ENCODE results near the gene CFP.

The CFP gene

GRCh38 chrX:47587906-47588735 lies 41.6 kb downstream of the CFP start:
- TF ChIP-seq PAX5 (IDR thresholded peaks at IDR 0.05; ENCODE audit: insufficient read depth, low read length, severe bottlenecking), result no peak
- no peak for TF ChIP-seq SPI1 (IDR thresholded peaks at IDR 0.05; ENCODE audit: low read depth, low read length)
- TF ChIP-seq POLR2A (IDR thresholded peaks at IDR 0.05; ENCODE audit: low read depth, low read length), result no peak
- no peak for TF ChIP-seq POU2F2 (IDR thresholded peaks at IDR 0.05; ENCODE audit: low read depth, low read length)
- no peak for TF ChIP-seq TAF1 (IDR thresholded peaks at IDR 0.05; ENCODE audit: low read depth, low read length)
- no peak for TF ChIP-seq POLR2AphosphoS5 (IDR thresholded peaks at IDR 0.05; ENCODE audit: low read depth, low read length)
- DNase-seq (ENCODE audit: insufficient read length, low spot score) (no peak), FAIRE-seq (no peak)

GRCh38 chrX:47587091-47587891 lies 42.4 kb downstream of the CFP start:
- FAIRE-seq, result no peak
- peak; percentile 29; the same call in 1 of the 2 replicates for TF ChIP-seq POLR2A (IDR thresholded peaks at IDR 0.05; ENCODE audit: low read depth, low read length)
- no peak for TF ChIP-seq TAF1 (IDR thresholded peaks at IDR 0.05; ENCODE audit: low read depth, low read length)
- no peak for TF ChIP-seq SPI1 (IDR thresholded peaks at IDR 0.05; ENCODE audit: low read depth, low read length)
- no peak for TF ChIP-seq POU2F2 (IDR thresholded peaks at IDR 0.05; ENCODE audit: low read depth, low read length)
- no peak for TF ChIP-seq PAX5 (IDR thresholded peaks at IDR 0.05; ENCODE audit: insufficient read depth, low read length, severe bottlenecking)
- TF ChIP-seq POLR2AphosphoS5 (IDR thresholded peaks at IDR 0.05; ENCODE audit: low read depth, low read length), result peak; percentile 46; the same call in 1 of the 2 replicates
- DNase-seq (ENCODE audit: insufficient read length, low spot score), result no peak

GRCh38 chrX:47586043-47586787 lies 43.5 kb downstream of the CFP start:
- DNase-seq (ENCODE audit: insufficient read length, low spot score) (no peak), FAIRE-seq (peak; percentile 9)
- TF ChIP-seq POU2F2 (IDR thresholded peaks at IDR 0.05; ENCODE audit: low read depth, low read length), result no peak
- TF ChIP-seq TAF1 (IDR thresholded peaks at IDR 0.05; ENCODE audit: low read depth, low read length), result no peak
- TF ChIP-seq POLR2AphosphoS5 (IDR thresholded peaks at IDR 0.05; ENCODE audit: low read depth, low read length), result no peak
- TF ChIP-seq PAX5 (IDR thresholded peaks at IDR 0.05; ENCODE audit: insufficient read depth, low read length, severe bottlenecking), result no peak

- TF ChIP-seq POU2F2 (IDR thresholded peaks at IDR 0.05; ENCODE audit: low read depth, low read length) (no peak), PAX5 (IDR thresholded peaks at IDR 0.05; ENCODE audit: insufficient read depth, low read length, severe bottlenecking) (no peak), SPI1 (IDR thresholded peaks at IDR 0.05; ENCODE audit: low read depth, low read length) (no peak)
- FAIRE-seq, result no peak
- no peak for DNase-seq (ENCODE audit: insufficient read length, low spot score)
Observed at GRCh38 chrX:47585273-47585672, 44.5 kb downstream of the CFP start.

- FAIRE-seq (no peak), DNase-seq (ENCODE audit: insufficient read length, low spot score) (no peak)
- TF ChIP-seq TAF1 (IDR thresholded peaks at IDR 0.05; ENCODE audit: low read depth, low read length) (no peak), PAX5 (IDR thresholded peaks at IDR 0.05; ENCODE audit: insufficient read depth, low read length, severe bottlenecking) (no peak), SPI1 (IDR thresholded peaks at IDR 0.05; ENCODE audit: low read depth, low read length) (no peak), POLR2AphosphoS5 (IDR thresholded peaks at IDR 0.05; ENCODE audit: low read depth, low read length) (no peak), POU2F2 (IDR thresholded peaks at IDR 0.05; ENCODE audit: low read depth, low read length) (no peak), POLR2A (IDR thresholded peaks at IDR 0.05; ENCODE audit: low read depth, low read length) (no peak)
Observed at GRCh38 chrX:47584714-47585113, 45.0 kb downstream of the CFP start.

- DNase-seq (ENCODE audit: insufficient read length, low spot score), result no peak
- TF ChIP-seq TAF1 (IDR thresholded peaks at IDR 0.05; ENCODE audit: low read depth, low read length), result no peak
- peak; percentile 33 for FAIRE-seq
Observed at GRCh38 chrX:47583240-47583861, 46.4 kb downstream of the CFP start.

GRCh38 chrX:47581731-47582647 lies 47.7 kb downstream of the CFP start, which contains the start of gene TIMP1:
Gene TIMP1, plus strand, starts transcription at chrX:47582436. Its CDS starts 980 bp downstream, at chrX:47583416.
- peak; percentile 100 for FAIRE-seq
- DNase-seq (ENCODE audit: insufficient read length, low spot score), result peak; percentile 70

GRCh38 chrX:47579537-47579936 lies 50.2 kb downstream of the CFP start:
- DNase-seq (ENCODE audit: insufficient read length, low spot score) (no peak), FAIRE-seq (peak; percentile 80)
- TF ChIP-seq TAF1 (IDR thresholded peaks at IDR 0.05; ENCODE audit: low read depth, low read length) (no peak), POLR2AphosphoS5 (IDR thresholded peaks at IDR 0.05; ENCODE audit: low read depth, low read length) (no peak), SPI1 (IDR thresholded peaks at IDR 0.05; ENCODE audit: low read depth, low read length) (peak; percentile 44), POU2F2 (IDR thresholded peaks at IDR 0.05; ENCODE audit: low read depth, low read length) (no peak), POLR2A (IDR thresholded peaks at IDR 0.05; ENCODE audit: low read depth, low read length) (no peak), PAX5 (IDR thresholded peaks at IDR 0.05; ENCODE audit: insufficient read depth, low read length, severe bottlenecking) (no peak)

More at GRCh38 chrX:47581731-47582647, 47.7 kb downstream of the CFP start, which contains the start of gene TIMP1:
- TF ChIP-seq POLR2A (IDR thresholded peaks at IDR 0.05; ENCODE audit: low read depth, low read length) (no peak), POLR2AphosphoS5 (IDR thresholded peaks at IDR 0.05; ENCODE audit: low read depth, low read length) (peak; percentile 72), POU2F2 (IDR thresholded peaks at IDR 0.05; ENCODE audit: low read depth, low read length) (no peak), TAF1 (IDR thresholded peaks at IDR 0.05; ENCODE audit: low read depth, low read length) (peak; percentile 16; the same call in 1 of the 2 replicates), PAX5 (IDR thresholded peaks at IDR 0.05; ENCODE audit: insufficient read depth, low read length, severe bottlenecking) (no peak), SPI1 (IDR thresholded peaks at IDR 0.05; ENCODE audit: low read depth, low read length) (no peak)

All from GM12891 (cell line).